AG09319 (cell line): ENCODE data around the gene LAG3.

ENCODE experiments used
- DNase-seq: peaks from one replicate; pipeline ENCODE4 v3.0.0-alpha.2; 2010; ENCODE audit warnings: low read depth; ENCODE audit errors: extremely low read depth
- TF ChIP-seq, protein P1 (sequence below): IDR thresholded peaks from 2 replicates; pipeline ENCODE4 v1.5.1; 2011; ENCODE audit warnings: low read depth, mild to moderate bottlenecking, inconsistent platforms, low read length, moderate library complexity

The LAG3 gene

DNA sequence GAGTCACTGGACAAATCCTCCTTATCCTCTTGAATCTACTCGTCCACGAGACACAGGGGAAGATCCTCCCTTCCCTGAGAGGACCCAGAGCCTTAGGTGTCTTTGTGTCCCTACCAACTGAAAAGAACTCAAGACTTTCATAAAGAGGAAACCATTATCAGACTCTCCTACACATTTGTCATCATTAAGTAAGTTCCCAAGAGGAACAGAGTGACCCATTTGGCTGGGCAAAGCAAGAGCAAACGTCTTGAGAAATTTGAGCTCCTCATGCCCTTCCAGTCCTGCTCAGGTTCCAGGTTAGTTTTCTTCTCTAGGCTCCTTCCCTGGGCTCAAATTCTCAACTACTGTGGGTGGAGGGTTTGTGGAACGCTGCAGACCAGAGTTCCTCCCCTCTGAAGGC lies 25.1 kb upstream of the LAG3 start:
- no peak for DNase-seq
- TF ChIP-seq, protein P1, sequence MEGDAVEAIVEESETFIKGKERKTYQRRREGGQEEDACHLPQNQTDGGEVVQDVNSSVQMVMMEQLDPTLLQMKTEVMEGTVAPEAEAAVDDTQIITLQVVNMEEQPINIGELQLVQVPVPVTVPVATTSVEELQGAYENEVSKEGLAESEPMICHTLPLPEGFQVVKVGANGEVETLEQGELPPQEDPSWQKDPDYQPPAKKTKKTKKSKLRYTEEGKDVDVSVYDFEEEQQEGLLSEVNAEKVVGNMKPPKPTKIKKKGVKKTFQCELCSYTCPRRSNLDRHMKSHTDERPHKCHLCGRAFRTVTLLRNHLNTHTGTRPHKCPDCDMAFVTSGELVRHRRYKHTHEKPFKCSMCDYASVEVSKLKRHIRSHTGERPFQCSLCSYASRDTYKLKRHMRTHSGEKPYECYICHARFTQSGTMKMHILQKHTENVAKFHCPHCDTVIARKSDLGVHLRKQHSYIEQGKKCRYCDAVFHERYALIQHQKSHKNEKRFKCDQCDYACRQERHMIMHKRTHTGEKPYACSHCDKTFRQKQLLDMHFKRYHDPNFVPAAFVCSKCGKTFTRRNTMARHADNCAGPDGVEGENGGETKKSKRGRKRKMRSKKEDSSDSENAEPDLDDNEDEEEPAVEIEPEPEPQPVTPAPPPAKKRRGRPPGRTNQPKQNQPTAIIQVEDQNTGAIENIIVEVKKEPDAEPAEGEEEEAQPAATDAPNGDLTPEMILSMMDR: no peak

GRCh38 chr12:6748761-6749160 lies 23.6 kb upstream of the LAG3 start:
- DNase-seq: no peak

DNA sequence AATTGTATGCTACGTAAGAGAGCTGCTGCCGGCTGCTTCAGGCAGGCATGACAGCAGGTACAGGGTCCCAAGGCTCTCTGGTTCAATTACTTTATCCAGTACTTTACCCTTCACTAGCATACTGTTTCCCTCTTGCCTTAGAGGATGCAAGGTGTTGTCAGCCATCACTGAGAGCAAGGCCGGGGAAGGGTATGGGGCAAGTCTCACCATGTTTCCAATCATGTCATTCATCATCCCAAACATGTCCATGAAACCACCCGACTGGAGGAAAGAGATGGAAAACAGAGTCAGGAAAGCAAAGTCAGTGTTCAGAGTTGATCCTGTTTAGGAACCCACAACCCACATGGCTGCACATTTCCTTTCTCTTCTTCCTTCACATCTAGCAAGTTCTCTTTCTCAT lies 21.8 kb upstream of the LAG3 start:
- no peak for DNase-seq
- TF ChIP-seq, protein P1: no peak

More at GRCh38 chr12:6748761-6749160, 23.6 kb upstream of the LAG3 start:
- TF ChIP-seq, protein P1: no peak

- TF ChIP-seq, protein P1: no peak
- DNase-seq: no peak
Observed at GRCh38 chr12:6751767-6752166, 20.6 kb upstream of the LAG3 start.

- DNase-seq: no peak
- TF ChIP-seq, protein P1: peak; percentile 47
Observed at GRCh38 chr12:6752167-6752920, 20.0 kb upstream of the LAG3 start.

- TF ChIP-seq, protein P1: peak; percentile 97
- peak; percentile 99 for DNase-seq
Observed at GRCh38 chr12:6752921-6753771, 19.2 kb upstream of the LAG3 start, which contains the start of gene MLF2. Gene MLF2, minus strand, starts transcription at chr12:6753141. Its CDS starts 807 bp downstream, at chr12:6752334.

DNA sequence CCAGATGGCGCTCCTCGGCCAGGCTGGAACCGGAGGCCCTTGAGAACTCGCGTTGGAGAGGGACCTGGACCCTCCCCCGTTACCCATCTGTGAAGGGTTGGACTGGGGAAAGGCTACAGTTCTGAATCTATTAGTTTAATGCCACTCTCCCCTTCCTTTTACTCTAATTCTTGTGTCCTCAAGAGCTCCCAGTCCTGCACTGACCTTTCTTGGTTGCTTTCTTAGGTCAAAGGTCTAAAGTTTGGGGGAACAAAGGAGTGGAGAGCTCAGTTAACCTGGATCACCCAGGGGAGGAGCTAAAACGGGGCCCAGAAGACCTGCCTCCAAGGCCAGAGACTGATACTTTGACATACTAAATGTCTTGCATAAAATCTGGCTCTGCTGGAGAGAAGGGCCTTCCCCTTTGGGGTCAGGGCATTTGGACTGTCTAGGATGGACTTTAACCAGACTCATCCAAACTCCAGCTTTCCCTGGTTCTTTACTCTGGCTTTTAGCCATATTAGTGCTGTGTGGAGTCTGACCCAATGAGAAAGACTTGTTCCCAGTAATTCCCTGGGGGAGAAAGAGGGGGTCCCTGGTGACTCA lies 18.5 kb upstream of the LAG3 start:
- no peak for DNase-seq
- TF ChIP-seq, protein P1: no peak
